GM06990 (cell line): ENCODE measurements around the gene SLC35B4.
"Not testable (repeated sequence)": the region's sequence is repeated elsewhere in the genome, so short reads cannot be mapped to it uniquely, and the experiment has no call there.

Experiments used
- DNase-seq: peaks from one replicate; pipeline ENCODE4 v3.0.0-alpha.2; 2011; ENCODE audit not compliant: insufficient read length; ENCODE audit errors: extremely low read depth
- H3K27me3 ChIP-seq: replicated peaks from 2 replicates; pipeline ENCODE4 v1.6.0; 2011; ENCODE audit warnings: low read length; ENCODE audit not compliant: control insufficient read depth, insufficient read depth
- H3K36me3 ChIP-seq: 2 replicates; pipeline ENCODE4 v1.5.1; 2011; ENCODE audit warnings: low read length; ENCODE audit not compliant: control insufficient read depth, insufficient read depth
- H3K4me3 ChIP-seq: replicated peaks from 2 replicates; pipeline ENCODE4 v1.5.1; 2011; ENCODE audit warnings: low read depth, mild to moderate bottlenecking, control low read depth, low read length
- CTCF ChIP-seq: IDR thresholded peaks from 2 replicates; pipeline ENCODE4 v1.5.1; 2011; ENCODE audit warnings: low read length, control low read depth, mild to moderate bottlenecking, inconsistent platforms; ENCODE audit not compliant: insufficient read depth, poor library complexity, severe bottlenecking

Gene SLC35B4

GRCh38 chr7:134300988-134301387 lies 15.7 kb downstream of the SLC35B4 start:
- no peak overlapping the region for H3K4me3 ChIP-seq
- no peak for TF ChIP-seq CTCF
- peaks cover 5% of the 10 kb centered on the region for H3K36me3 ChIP-seq
- no peak for DNase-seq
- H3K27me3 ChIP-seq = no peaks in the 10 kb centered on the region

- H3K36me3 ChIP-seq = peaks cover 7% of the 10 kb centered on the region
- H3K27me3 ChIP-seq = no peaks in the 10 kb centered on the region
- no peak overlapping the region for H3K4me3 ChIP-seq
- no peak for TF ChIP-seq CTCF
- DNase-seq = no peak
These were observed 17.6 kb downstream of the SLC35B4 start for GRCh38 chr7:134298902-134299683.

- H3K27me3 ChIP-seq = no peaks in the 10 kb centered on the region
- peaks cover 8% of the 10 kb centered on the region for H3K36me3 ChIP-seq
- TF ChIP-seq CTCF = no peak
- no peak for DNase-seq
- H3K4me3 ChIP-seq = no peak overlapping the region
These were observed 19.2 kb downstream of the SLC35B4 start for GRCh38 chr7:134297489-134297888.

GRCh38 chr7:134295982-134296381 lies 20.7 kb downstream of the SLC35B4 start:
- not testable (repeated sequence) for H3K4me3 ChIP-seq, DNase-seq, H3K27me3 ChIP-seq, H3K36me3 ChIP-seq

GRCh38 chr7:134293002-134293740 lies 23.6 kb downstream of the SLC35B4 start:
- Histone ChIP-seq H3K36me3 (peaks cover 3% of the 10 kb centered on the region; the same call in 1 of the 2 replicates), H3K4me3 (no peak overlapping the region), H3K27me3 (no peaks in the 10 kb centered on the region)
- DNase-seq = peak; percentile 52
- no peak for TF ChIP-seq CTCF

- no peak for DNase-seq
- no peak overlapping the region for H3K4me3 ChIP-seq
- peaks cover 3% of the 10 kb centered on the region; the same call in 1 of the 2 replicates for H3K36me3 ChIP-seq
- TF ChIP-seq CTCF = no peak
- no peaks in the 10 kb centered on the region for H3K27me3 ChIP-seq
These were observed 26.4 kb downstream of the SLC35B4 start for GRCh38 chr7:134290286-134290685.
